ENCODE data around the gene TMEM51.

TMEM51 gene

GRCh38 chr1:15153184-15153841 lies at the start of gene TMEM51:
TMEM51 (plus strand) TSS chr1:15153747; CDS start chr1:15215088, 61,341 bp downstream.
- DNase-seq = no peak

DNA sequence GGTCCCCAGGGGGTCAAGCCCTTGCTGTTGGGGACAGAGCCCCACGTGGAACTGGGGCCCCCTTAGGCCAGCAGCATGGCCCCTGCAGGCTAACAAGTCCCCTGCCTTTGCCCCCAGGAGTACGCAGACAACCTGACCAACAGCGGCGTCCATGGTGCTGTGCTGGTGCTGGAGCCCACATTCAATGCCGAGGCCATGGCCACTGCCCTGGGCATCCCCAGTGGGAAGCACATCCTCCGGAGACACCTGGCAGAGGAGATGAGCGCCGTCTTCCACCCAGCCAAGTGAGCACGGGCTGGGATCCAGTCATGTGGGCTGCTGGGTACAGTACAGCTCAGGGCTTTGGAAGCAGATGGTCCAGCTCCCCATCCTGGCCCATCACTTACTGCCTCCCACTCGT lies 49.6 kb upstream of the TMEM51 start:
- no peak for DNase-seq

DNA sequence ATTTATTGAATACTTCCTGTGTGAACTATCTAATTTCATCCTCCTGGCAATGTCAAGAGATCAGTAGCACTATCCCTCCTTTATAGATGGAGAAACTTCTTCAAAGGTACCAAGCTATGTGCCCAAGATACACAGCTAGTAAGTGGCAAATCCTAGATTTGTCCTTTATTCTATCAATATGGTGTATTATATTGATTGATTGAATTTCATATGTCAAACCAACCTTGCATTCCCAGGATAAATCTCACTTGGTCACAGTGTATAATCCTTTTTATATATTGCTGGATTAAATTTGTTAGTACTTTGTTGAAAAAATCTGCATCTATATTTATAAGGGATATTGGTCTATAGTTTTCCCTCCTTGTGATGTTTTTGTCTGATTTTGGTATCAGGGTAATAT lies 48.8 kb upstream of the TMEM51 start:
- DNase-seq = no peak

DNA sequence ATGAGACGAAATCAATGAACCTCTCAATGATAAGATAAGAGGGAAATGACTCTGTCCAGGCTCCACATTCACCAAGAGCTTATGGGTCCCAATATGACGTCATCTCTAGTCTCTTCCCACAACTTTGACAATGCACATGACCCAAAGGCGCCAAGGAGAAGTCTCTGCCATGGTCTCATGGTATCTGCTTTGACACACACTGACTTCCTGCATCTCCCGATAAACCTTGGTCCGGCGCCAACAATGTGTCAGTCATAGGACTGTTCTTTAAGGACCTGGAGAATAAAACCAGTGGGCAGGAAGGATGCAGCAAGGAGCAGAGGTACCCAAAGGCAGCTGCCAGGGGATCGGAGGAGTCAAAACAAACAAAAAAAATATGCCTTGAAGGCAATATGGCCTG lies 46.9 kb upstream of the TMEM51 start:
- peak; percentile 81 for DNase-seq

DNA sequence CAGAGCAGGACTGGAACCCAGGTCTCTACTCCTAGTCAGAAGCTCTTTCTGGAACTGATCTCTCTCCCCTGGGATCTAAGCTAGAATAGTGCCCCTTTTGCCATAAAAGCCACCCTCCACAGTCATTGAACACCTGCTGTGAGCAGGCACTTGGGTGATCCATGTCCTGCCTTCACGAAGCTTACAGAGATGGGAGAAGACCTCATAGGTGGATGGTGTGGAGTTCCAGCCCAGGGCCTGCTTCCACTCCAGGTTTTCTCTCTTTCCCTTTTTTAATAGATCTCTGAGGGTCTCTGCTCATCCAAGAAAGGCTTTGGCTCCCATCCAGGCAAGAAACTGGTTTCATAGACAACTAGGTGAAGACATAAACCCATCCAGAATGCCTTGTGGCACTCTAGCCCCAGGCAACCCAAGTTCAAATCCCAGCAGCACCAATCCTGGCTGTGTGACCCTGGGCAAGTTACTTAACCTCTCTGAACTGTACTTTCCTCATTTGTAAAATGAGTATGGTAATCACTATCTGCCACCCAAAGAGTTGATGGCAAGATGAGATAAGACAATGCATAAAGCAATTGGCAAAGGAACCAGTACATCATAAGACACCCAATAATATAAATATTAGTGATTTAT lies 46.4 kb upstream of the TMEM51 start:
- no peak for DNase-seq

GRCh38 chr1:15107911-15108310 lies 45.6 kb upstream of the TMEM51 start:
- no peak for DNase-seq

- no peak for DNase-seq
Measured at GRCh38 chr1:15110128-15110866, 43.2 kb upstream of the TMEM51 start.

GRCh38 chr1:15110867-15111230 lies 42.7 kb upstream of the TMEM51 start:
- no peak for DNase-seq

GRCh38 chr1:15113146-15113545 lies 40.4 kb upstream of the TMEM51 start:
- DNase-seq = no peak

DNA sequence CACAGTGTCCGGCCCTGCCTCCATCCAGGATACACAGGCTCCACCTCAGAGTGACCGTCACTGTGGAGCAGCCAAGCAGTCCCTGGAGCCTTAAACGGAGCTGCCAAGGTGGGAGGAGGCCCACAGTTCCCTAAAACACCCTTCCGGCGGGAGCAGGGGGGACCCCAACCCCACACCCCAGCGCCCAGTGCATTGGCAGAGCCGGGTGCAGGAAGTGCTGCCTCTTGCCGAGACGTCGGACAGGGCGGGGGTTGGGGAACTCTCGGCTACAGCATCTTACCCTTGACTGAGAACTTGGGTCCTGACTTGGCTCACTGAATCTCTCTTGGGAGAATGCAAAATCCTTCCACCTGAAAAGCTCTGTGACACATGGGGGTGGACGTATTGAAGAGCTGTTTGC lies 38.7 kb upstream of the TMEM51 start:
- no peak for DNase-seq

DNA sequence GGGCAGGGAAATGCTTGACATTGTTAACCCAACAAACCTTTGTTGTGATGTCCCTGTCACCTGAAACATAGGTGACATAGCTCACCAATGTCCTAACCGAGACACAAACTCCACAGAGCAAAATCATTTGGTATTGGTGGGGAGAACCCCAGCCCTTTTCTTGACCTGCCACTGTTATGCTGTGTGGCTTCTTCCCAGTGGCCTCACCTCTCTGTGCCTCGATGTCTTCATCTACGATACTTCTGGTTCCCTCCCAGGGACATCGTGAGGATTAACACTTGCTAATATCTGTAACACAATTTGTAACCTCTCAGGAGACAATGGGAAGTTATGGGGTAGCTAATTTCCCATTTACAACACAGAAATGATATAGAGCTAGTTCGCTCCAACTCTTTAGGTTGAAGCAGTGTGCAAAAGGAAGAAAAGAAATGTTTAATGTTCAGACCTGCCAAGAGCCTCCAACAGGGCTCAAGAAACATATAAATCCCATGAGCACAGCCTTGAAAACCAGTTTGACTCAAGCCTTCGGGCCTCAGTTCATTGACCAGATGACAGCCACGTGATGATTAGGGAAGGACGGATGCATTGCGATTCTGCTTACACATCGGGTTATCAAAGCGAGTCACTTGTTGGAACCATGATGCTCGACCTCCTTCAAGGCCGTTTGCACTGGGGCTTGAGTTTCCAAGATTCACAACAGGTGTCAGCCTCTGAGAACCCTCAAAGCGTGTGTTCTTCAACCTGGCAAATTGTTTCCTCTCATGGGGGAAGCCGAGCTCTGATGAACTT lies 37.8 kb upstream of the TMEM51 start:
- no peak for DNase-seq

- DNase-seq = no peak
Measured at GRCh38 chr1:15116966-15117365, 36.6 kb upstream of the TMEM51 start.

GRCh38 chr1:15117671-15118325 lies 35.7 kb upstream of the TMEM51 start:
- DNase-seq = no peak

GRCh38 chr1:15118579-15118978 lies 35.0 kb upstream of the TMEM51 start:
- no peak for DNase-seq

- no peak for DNase-seq
Measured at GRCh38 chr1:15120251-15120945, 33.1 kb upstream of the TMEM51 start.

- DNase-seq = no peak
Measured at GRCh38 chr1:15122331-15122730, 31.2 kb upstream of the TMEM51 start.

DNA sequence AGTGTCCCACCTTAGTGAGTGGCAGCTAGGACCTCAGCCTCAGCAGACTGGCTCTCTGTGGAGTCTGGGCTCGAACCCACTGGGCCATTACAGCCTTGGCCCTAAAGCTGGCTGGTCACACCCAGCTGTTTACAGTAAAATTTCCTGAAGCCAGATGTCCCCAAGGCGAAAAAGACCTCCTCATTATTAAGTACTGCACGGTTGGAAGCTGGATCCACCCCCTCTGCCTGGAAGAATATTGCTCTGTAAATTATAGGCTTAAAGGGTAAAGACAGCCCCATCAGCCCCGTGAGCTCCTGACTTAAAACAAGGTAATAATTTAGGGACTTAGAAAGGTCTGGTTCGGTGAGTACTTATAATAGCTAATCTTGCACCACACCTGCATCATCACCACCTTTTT lies 30.3 kb upstream of the TMEM51 start:
- no peak for DNase-seq

DNA sequence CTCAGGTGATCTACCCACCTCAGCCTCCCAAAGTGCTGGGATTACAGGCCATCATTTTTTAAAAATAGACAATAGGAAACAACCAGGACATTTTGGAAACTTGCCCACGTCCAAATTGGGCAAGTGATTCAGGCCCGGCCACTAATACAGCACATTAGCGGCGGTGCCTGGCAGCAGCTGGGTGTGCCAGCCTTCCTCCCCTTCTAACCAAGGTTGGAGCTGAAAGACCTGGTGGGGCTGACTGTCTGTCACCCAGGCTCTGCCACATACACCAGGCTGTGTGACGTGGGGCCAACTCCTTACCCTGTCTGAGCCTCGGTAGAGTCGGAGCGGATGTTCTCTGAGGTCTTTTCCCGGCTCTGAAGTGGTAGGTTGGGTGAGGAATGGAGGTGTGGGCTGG lies 29.6 kb upstream of the TMEM51 start:
- no peak for DNase-seq

DNA sequence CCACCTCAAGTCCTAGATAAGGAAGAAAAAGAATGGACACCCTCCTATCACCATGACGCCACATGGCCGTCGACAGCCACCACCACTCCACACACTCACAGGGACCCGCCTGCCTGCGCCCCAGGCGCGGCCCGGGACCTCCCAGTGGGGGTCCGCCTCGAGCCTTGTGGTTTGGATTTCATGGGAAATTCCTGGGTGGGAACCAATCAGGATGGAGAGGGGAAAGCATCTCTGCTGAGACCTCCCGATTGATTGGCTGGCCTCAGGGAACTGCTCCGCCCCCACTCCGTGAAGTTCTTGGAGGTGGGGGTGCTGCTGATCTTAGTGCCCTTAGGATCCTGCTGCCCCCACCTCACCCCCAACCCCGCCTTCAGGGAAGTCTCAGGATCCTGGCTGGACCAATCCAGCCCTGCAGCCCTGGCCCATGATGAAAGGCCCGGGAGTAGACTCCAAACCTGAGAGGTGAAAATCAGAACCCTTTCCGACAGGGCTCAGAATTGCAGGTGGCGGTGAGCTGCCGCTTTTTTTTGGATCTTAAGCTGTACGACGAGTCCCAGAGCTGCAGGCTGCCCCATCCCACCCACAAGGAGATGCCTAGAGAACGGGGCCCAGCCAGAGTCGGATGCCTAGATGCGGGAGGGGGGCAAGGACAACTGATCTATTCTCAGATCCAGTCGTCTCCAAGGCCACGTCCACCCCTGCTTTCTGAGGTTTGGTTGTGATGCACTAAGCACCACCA lies 29.0 kb upstream of the TMEM51 start:
- DNase-seq = no peak

- DNase-seq = no peak
Measured at GRCh38 chr1:15125101-15125745, 28.3 kb upstream of the TMEM51 start.

DNA sequence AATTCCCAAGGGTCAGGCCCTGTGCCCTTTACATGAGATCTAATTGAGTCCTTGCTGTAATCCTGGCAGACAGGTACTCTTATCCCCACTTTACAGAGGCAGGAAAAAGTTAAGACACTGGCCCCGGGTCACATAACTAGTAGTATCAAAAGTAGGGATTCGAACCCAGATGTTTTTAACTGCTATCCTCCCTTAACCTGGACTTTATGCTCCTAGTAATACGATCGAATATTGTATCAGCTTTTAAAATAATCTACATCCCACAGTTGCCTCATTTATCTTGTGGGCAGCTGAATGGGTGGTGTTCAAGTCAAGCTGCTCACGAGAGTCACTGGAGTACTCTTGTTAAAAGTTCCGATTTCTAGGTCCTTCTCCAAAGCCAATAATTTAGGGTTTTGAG lies 25.5 kb upstream of the TMEM51 start:
- no peak for DNase-seq

All from hematopoietic multipotent progenitor cell treated with erythropoietin and hydrocortisone succinate and interleukin-3 and kit ligand, for 6 days (in vitro differentiated cells).